G401.6 (cell line): Measurements from ENCODE around the gene APBA1.

ENCODE experiments used
- FAIRE-seq: peaks from 2 replicates; lab custom pipeline; 2012; peaks lifted over from hg19 to GRCh38; lab: Jason Lieb, UNC

APBA1 gene

GRCh38 chr9:69396759-69397158 is 275.4 kb downstream of the APBA1 start:
- no peak for FAIRE-seq

DNA sequence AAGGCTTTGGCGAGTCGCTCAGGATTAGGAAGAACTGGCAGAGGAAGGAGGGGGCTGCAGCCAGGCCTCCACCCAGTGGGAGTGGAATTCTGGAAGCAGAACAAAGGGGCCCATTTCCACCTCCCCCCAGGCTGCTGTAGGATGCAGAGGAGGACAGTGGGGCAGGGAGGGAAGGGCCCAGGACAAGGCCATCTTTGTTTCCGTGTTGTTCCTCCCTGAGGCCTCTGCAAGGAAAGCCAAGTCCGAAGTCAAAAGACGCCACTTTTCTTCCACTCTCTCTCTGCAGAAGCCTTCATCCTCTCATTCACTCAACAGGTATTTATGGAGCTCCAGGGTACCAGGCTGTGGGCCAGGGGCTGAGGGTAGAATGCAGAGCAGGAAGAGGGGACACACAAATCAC is 276.5 kb downstream of the APBA1 start:
- no peak for FAIRE-seq

DNA sequence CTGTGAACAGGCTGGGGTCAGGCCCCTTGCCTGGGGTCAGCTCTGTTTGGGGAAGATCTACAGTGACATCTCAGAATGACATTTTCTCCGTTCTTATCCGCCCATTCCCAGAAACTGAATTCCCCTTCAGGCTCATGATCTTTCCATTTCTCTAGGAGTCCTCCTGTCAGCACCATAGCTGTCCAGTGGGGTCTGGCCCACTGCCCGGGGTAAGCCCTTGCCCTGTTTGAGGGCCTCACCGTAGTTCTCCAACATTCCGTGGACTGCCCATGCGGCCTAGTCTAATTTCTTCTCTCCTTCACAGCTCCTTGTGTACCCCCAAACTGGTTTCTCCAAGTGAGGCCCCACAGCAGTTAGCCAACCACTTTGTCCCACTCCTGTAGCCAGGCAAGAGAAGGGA is 278.7 kb downstream of the APBA1 start:
- FAIRE-seq: no peak

DNA sequence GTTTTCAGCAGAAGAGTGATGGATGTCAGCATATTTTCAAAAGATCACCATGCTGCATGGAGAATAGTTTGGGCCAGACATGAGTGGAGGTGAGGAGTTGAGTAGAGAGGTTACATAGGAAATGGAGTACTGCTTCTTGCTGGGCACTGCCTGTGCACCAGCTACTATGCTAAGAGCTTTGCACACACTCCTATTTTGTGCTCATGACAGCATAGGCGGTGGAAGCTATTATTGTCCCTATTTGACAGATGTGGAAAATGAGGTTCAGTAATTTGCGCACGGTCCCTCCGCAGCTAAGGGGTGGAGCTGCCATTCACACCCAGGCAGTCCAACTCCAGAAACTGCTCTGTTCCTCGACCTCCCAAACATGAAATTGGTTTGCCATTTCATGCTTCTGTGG is 279.3 kb downstream of the APBA1 start:
- FAIRE-seq: no peak

GRCh38 chr9:69391946-69392345 is 280.2 kb downstream of the APBA1 start:
- no peak for FAIRE-seq

- no peak for FAIRE-seq
Measured at GRCh38 chr9:69391487-69391886, 280.7 kb downstream of the APBA1 start.

GRCh38 chr9:69389437-69389995 is 282.7 kb downstream of the APBA1 start:
- FAIRE-seq: no peak

DNA sequence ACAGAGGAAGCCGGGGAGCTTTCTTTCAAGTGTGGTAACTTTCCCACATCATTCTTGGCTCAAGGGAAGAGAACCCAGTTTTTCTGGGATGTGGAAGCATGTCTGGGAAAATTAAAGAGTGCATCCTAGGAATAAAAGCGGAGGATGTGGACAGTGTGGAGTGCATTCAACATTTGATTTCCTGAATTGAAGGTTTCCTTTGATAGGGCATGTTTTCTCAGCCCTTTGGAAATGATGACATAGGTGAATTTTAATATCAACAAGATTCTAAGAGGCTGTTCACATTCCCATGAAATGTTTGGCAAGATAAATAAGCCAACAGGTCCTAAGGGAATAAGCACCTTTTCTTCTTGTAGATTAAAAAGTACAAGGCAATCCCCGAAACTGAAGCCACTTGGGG is 283.6 kb downstream of the APBA1 start:
- FAIRE-seq: no peak

DNA sequence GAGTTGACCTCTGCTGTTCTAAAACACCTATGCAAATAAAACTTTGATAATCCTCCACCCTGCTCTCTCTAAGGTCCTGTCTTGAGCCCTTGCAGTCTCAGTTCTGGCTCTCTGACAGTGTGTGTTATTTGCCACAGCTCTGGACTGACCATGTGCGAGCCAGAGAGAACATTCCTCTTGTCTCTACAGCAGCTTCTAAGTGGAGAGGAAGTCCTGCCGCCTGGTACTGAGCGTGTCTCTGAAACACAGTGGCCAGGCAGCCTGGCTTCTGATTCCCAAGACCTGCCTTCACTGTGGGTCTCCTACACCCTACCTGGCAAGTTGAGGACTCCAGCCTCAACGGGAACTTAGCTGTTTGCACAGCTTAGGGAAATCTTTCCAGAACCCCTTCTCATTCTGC is 285.5 kb downstream of the APBA1 start:
- FAIRE-seq: no peak

DNA sequence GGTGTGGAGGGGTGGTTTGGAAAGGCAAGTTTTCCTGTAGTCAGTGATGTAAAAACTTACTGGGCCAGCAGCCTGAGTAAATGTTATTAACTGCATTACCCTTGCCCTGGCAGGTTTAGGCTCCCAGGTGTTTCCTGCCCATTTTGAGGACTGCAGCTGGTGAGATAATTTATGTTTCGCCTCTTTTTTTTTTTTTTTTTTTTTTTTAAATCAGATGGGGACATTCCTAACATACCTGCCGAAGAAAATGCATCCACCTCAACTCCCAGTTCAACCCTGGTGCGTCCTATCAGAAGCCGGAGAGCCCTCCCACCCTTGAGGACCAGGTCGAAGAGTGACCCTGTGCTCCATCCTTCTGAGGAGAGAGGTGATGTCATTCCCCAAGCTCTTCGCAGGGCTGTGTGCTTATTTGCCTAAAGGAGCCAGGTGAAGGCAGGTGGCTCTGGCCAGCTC is 286.6 kb downstream of the APBA1 start:
- FAIRE-seq: no peak

GRCh38 chr9:69382135-69382534 is 290.0 kb downstream of the APBA1 start:
- FAIRE-seq: no peak

DNA sequence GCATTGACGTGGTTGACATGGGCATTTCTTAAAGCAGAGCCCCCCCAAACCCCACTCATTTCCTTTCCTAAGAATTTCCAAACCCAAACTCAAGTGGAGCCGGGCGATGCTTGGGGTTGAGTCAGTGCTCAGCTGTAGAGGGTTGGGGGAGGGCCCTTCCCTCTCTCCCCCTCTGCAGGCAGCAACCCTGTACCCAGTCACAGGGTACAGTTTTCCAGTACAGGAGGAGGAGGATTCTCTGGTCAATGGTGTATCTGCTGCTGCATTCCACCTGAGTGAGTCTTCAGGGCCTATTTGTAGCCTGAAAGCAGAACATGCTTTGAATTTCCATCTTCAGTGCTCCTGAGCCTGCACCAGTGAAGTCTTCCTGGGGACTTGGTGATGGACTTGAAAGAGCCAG is 291.4 kb downstream of the APBA1 start:
- FAIRE-seq: no peak

DNA sequence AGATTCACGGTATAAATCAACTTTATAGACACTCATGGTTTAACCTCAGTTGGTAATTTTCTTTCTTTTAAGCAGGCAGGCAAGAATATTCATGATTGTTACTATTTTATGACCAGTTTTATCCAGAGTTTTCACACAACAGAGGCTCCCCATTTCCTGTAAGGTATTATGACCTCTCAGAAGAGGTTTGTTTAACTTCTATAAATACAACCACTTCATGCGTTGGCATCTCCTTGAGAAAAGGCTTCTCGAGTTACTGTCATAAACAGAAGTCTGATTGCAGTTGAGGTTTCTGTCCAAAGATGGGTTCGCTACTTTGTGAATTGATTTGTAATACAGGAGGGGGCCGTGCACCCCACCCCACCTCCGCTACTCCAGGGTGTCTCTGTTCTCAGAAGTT is 291.9 kb downstream of the APBA1 start:
- FAIRE-seq: no peak

- no peak for FAIRE-seq
Measured at GRCh38 chr9:69379270-69379982, 292.7 kb downstream of the APBA1 start.

DNA sequence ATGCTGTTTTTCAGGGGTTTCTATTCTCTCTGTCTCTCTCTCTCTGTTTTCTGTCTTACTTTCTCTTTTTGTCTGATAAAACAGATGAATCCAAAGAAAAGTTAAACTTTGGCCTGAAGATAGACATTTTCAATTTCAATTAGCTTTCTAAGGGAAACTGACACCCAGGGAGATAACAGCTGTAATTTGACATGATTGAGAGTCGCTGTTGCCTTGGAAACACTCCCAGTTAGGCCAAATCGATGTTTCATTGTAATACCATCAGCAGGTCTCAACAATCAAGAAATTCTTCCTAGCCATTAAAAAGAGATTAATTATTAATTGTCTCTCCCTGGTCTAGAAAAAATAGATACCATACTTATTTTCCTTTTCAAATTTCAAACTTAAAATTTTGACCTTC is 294.2 kb downstream of the APBA1 start:
- no peak for FAIRE-seq
